ENCODE results near the gene CMC1.
"Not testable (repeated sequence)": the region's sequence is repeated elsewhere in the genome, so short reads cannot be mapped to it uniquely, and the experiment has no call there.

Gene CMC1

DNA sequence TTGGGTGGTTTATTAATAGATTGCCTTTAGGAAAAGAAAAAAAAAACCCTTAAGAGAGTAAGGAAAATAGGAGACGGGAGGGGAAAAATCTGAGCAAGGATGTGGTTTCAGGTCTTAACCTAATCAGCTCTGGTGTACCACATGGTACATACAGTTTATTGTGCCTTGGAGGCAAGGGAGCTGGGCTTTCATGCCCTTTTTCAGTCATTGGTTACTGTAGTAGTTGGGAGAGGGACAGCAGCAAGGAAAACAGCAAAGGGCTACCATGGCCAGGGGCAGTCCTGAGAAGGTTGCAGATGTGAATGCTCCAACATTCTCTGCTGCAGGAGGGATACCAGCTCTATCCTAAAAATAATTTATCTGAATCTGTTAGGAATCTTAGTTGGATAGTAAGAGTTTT is 5.9 kb downstream of the CMC1 start:
- DNase-seq, result no peak

DNA sequence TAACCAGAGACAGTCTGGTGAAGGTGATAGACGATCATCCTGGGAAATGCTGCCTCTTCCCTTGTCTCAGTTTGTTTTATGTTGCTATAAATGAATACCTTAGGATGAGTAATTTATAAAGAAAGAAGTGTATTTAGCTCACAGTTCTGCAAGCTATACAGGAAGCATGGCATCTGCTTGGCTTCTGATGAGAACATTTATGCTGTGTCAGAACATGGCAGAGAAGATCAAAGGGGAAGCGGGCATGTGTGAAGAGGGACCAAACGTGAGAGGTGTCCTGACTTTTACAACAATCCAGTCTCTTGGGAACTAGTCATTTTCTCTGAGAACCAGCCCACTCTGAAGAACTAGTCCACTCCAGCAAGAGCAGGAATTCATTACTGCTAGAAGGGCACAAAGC is 9.6 kb downstream of the CMC1 start:
- DNase-seq, result peak in 1 of 2 donors; percentile 13

DNA sequence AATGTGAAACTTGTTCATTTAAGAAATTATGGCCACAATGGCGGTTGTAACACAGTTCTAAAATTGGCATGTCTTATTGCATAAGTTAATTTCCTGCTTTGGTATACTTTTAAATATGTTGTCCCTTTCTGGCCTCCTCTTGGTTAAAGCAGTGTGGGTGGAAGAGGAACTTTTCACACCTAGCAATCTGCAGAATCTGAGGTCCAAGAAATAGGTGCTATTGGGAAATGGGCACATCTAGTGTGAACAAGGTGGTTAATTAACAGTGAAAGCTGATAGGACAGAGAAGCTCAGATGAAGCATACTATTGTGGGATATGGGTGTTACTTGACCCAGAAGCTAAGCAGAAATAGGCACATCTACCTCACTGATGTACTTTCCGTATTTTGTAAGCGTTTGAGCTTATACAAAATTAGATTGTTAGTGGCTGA is 10.6 kb downstream of the CMC1 start:
- peak; percentile 17 to 70 for DNase-seq

DNA sequence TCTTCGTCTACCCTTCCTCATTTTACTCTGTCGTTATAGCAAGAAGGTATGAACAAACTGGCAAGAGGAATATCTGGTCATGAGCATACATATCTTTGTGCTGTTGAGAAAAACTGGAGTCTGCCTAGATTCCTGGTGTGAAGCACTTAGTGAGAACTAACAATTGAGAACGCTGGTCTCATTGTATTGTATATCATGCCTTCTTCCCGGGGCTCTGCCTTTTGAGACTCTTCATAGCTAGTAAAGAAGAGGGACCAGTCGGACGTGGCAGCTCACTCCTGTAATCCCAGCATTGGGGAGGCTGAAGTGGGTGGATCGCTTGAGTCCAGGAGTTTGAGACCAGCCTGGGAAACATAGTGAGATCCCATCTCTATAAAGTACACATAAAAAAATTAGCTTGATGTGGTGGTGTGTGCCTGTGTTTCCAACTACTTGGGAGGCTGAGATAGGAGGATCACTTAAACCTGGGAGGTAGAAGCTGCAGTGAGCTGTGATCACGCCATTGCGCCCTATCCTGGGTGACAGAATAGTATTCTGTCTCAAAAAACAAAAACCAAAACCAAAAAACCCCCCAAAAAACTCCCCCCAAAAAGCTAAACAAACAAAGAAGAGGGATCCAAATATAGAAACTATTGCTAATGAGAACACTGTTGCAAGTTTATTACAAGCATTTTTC is 11.8 kb downstream of the CMC1 start:
- no peak for DNase-seq

DNA sequence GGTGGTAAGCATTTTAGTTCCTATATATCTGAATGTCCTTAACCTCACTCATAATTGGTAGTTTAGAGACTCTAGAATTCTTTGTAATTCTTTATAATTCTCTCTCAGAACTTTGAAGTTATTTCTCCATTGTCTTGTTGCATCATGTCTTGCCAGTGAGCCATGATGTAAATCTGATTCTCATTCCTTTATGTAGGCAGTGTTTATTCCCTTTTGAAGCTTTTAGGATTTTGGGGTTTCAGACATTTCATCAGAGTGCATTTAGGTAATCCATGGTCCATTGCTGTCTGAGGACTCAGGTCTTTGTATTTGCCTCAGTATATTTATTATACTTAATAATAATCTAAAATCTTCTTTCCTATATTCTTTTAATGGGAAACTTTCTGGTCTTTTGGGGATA is 20.6 kb downstream of the CMC1 start:
- DNase-seq, result no peak

DNA sequence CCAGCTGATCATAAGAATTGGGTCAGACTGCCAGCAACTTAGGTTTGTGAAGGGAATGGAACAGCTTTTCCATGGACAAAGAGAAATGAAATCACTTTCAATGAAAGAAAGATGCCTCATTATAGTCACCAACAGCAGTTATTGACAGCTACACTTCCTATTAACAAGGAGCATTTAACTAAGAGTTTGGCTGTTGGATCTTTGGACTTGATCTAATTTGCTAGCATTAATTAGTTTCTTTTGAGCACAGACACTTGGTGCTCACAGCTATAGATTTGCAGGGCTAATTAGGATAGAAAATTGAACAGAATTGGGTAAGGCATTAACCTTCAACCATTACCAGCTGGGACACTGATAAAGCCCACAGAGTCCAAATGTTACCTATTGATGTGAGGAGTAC is 24.2 kb downstream of the CMC1 start:
- DNase-seq, result no peak

DNA sequence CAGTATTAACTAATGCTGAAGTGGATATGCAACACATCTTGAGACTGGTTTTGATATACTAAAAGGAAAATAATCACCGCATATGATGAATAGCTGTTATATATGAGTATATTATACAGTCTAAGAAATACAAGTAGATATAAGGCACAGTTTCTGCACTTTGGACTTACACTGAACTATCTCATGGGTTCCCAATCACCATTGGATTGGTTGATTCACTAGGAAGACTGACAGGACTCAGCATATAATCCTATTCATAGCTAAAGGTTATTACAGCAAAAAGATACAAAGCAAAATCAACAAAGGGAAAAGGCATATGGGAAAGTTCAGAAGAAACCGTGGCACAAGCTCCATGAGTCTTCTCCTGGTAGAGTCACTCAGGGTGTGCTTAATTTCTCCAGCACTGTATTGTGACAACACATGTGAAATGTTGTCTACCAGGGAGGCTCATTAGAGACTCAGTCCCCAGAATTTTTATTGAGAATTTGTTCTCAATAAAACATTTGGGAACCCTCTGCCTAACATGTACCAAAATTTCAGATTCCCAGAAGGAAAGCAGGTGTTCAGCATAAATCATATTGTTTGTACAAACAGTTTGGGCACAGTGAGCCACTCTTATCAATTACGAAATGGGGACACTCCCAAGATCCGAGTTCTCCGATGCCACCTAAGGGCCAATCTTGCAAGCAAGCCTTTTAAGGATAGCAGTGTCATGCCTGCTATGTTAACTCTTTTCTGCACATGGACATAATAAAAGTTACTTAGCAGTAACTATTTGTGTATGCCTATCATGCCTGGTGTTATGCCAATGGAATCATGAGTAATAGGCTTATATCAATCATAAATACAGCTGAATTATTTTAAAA is 26.8 kb downstream of the CMC1 start:
- no peak for DNase-seq

DNA sequence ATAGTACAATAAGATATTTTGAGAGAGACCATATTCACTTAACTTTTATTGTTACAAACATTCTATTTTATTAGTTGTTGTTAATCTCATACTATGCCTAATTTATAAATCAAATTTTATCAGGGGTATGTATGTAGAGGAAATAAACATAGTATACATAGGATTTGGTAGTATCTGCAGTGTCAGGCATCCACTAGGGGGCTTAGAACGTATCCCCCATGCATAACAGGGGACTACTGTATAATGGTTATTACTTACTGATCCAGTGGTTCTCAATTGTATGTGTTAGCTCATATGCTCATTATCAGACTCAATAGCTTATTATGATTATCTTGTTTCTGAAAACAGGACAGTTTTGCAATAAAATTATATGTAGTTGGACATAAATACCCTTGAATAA is 27.6 kb downstream of the CMC1 start:
- no peak for DNase-seq

DNA sequence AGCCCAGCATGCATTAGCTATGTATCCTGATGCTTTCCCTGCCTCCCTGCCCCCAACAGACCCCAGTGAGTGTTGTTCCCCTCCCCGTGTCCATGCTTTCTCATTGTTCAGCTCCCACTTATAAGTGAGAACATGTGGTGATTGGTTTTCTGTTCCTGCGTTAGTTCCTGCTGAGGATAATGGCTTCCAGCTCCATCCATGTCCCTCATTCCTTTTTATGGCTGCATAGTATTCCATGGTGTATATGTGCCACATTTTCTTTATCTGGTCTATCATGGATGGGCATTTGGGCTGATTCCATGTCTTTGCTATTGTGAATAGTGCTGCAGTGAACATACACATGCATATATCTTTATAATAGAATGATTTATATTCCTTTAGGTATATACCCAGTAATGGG is 28.5 kb downstream of the CMC1 start:
- not testable (repeated sequence) for DNase-seq

DNA sequence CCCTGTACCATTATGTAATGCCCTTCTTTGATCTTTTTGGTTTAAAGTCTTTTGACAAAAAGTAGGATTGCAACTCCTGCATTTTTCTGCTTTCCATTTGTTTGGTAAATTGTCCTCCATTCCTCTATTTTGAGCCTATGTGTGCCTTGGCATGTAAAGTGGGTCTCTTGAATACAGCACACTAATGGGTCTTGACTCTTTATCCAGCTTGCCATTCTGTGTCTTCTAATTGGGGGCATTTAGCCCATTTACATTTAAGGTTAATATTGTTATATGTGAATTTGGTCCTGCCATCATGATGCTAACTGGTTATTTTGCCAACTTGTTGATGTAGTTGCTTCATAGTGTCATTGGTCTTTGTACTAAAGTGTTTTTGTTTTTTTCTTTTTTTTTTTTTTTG is 32.4 kb downstream of the CMC1 start:
- no peak for DNase-seq

DNA sequence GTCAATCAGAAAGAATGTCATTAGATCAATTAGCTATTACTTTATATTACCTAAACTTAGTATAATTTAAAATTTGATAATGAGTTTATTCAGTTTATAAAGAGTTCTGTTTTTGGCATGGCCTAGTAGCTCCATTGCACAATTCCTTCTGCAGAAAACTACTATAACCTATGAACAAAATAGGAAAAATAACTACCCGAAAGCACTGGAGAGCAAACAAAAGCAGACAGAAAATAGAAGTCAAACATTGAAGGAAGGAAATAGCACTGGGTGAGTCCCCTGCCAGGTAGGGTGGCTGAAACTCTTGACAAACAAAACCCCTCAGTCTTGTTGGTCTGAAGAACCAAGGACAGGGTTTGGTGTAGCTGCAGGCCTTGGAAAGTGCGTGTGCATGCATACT is 37.5 kb downstream of the CMC1 start:
- DNase-seq, result no peak

DNA sequence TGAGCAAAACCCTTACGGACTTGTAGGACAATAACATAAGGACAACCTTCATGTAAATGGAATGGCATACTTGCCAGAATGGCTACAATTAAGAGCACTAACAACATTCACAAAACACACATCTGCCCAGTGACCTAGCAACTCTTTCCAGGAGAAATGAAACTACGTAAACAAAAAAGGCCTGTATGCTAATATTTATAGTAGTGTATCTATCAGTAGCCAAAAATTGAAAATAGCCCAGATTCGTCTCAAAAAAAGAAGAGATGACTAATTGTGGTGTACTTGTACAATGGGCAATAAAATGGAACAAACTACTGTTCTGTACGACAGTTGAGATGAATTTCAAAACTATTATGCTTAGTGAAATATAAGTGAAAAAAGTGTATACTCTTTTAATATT is 38.4 kb downstream of the CMC1 start:
- no peak for DNase-seq

DNA sequence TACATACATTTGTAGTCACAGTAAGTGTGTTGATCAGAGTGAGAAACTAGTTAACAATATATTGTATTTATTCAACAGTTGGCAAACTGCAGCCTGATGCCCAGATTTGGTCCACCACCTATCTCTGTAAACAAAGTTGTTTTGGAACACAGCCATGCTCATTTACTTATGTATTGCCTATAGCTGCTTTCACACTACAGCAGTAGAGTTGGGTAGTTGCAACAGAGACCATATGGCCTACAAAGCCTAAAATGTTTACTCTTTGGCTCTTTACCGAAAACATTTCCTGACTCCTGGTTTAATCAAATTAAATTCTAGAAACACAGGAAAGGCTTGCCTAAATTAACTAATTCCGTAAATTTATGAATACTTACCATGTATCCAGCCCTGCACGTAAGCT is 39.4 kb downstream of the CMC1 start:
- DNase-seq, result no peak

DNA sequence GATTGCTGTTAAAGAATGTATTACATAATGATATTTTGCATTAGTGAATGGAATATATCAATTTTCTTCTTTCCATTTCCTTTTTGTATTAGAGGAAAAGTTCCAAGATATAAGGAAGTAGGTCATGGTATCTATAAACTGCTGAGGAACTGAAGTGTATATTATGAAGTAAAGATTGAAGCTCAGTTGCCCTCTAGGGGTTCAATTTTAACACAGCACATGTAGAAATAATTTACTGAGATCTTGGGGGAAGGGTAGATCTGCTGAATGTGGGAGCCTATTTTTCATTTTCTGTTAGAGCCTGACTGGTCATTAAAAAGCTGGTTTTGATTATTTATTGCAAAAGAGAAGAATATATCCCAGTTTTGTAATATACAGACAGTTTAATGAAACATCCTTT is 45.2 kb downstream of the CMC1 start:
- DNase-seq, result peak in 1 of 2 donors; percentile 56

DNA sequence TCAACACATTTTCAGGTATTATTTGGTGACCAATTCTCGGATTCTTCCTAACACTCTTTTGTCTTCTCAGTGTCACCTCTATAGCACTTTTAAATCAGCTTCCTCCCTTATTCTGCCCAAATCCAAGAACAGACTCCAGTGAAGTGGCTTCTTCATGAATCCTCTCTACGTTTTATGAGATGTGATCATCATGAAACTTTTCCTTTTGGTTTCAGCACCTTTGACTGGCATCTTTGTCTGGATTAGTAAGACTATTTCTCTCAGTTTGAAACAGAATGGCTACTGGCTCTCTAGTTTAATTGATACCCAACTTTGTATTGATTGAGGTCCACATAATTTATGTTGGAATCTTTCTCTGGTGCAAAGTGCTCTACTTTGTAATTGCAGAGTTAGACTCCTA is 45.6 kb downstream of the CMC1 start:
- no peak for DNase-seq

DNA sequence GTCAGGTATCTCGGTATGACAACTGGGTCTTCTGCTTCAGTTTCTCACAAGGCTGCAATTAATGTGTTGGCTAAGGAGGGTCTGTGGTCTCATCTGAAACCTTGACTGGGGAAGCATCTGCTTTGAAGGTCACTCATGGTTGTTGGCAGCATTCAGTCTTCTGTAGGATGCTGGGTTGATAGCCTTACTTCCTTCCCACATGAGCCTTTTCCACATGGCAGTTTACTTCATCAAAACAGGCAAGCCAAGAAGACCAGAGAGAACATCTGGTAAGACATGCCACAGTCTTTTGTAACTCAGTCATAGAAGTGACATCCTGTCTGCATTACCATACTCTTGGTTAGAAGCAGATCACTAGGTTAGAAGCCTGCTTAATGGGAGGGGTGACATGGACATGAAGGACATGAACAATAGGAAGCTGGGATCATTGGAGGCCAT is 49.5 kb downstream of the CMC1 start:
- DNase-seq, result no peak

DNA sequence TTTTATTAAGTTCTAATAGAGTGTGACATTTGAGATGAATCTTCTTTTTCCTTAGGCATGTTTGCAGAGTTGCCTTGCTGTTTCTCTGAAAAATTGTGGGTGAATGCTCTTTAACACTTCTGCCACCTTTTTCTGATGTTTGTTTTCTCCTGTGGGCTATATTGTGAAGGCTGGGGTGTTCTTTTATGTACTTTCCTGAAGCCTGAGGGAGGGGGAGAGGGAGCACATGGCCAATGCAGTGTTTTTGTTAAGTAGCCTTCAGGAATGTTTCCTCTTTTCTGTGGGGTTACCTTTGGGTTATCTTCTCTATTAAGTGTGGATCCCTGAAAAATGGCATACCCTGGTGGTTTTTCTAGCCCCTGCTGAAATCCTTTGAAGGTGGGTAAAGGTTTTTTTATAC is 50.2 kb downstream of the CMC1 start:
- no peak for DNase-seq

DNA sequence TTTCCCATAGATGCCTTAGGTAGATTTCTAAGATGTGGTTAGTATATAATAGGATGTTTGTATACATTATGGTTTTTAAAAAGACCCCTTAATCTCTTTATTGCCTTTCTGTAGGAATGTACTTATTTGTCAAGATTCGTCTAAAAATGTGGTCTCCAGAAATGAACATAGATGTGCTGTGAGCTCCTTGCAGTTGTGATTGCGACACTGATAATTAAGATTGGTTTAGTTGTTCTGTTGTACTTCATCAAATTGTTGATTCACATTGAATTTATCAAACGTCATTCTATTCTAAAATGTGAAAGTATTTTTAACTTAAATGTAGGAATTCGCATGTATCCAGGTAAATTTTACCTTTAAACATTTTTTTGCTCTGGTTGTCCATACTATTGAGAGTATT is 51.2 kb downstream of the CMC1 start:
- no peak for DNase-seq

DNA sequence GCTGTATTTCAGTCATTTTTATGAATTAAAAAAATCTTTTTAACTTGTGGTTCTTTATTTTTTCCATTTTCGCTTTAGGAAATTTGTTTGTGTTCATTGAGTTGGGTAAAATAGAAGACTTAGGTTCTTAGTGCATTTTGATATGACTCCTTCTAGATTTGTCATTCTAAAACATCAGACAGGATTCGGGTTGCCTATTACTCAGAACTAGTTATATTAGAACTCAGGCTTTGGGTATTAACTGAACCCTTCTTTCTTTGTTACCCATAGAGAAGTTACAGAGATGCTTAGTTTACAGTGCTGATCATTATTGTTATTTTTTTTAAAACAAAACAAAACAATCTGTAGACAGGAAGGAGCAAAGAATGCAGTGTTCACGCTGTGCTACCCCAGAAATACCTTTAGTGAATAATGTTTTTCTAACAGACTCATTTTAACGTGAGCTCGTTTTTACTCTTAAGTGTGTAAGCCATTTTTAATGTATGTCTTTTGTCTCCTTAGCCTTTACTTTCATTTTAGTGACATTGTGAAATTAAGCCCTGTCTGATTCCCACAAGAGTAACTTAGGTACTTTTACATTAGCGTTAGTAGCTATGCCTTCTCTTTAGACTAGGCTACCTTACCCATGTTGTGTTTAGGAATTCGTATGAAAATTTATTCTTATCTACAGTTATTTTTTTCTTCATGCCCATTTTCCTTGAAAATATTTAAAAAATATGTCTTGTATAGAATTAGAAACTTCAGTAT is 53.4 kb downstream of the CMC1 start:
- DNase-seq, result peak in 1 of 2 donors; percentile 22

DNA sequence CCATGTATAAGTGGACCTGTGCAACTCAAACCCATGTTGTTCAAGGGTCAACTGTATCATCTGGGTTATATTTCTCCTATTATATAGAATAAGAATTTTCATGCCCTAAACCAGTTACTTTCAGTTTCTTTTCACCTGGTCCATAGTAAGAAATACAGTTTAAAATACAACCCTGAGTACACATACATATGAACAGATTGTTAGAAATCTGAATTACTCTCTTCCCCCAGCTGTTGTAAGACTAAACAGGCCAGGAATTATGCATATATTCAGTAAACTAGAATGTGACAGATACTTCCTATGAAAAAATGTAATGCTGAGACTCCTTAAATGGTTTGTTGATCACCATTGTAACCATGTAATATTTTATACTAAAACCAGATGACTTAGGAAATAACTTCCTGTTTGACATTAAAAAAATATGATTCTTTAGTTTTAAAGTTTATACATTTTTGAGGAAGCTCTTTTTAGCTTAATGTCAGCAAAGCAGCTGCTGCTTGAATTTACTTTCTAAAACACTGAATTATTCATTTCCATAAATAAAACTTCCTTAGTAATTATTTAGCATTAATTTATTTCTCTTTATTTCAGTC is 54.6 kb downstream of the CMC1 start:
- DNase-seq, result no peak

DNA sequence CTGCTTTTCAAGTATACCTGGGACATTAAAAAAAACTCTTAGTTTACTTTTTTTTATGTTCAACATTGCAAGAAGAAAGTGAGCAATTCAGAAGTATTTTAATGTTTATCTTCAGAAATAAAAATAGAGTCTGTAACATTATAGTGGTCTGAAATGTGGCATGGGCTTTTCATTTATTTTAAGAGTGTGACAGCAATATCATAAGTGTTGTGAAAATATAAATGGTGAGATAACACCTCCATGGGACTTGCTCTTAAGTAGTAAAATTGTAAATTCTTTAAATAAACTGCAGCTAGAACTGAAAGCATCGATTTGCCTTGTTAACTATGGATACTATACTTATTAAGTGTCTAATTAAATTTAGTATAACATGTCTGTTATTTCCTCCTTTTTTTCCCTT is 58.3 kb downstream of the CMC1 start:
- no peak for DNase-seq

DNA sequence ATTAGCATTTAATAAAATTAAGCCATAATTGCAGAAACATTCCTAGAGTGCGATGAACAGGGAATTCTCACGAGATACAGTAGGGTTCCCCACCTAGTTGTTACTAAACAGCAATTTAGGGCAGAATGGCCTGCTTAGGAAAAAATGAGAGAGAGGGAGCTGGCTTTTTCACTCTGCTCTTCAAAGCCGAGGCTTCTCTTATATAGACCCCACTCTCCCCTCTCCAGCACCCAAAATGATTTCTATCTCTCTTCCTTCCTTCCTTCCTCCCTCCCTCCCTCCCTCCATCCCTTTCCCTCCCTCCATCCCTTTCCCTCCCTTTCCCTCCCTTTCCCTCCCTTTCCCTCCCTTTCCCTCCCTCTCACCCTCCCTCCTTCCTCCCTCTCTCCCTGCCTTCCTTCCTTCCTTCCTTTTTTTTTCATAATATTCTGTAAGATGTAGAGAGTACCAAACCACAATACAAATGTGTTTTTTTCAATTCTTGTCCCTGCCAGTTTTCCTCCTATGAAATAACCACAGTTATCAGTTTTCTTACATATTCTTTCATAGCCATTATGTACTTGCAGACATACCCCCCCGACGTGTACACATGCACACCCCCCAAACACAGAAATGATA is 59.0 kb downstream of the CMC1 start:
- no peak for DNase-seq

DNA sequence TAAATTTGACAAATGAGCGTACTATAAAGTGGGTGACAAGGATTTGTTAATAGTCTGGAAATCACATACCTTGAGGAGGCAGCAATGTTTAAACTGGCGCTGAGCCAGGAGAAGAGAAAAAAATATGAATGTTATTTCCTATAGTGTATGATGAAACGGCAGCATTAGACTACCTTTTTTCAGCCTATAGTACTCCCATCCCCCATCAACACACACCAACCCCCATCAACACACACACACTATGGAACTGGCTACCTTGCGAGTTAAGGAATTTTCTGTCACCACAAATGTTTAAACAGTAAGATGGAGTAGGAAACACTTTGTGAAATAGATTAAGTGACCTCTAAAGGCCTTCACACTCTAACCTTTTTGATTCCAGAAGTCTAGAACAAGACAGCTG is 60.3 kb downstream of the CMC1 start:
- DNase-seq, result no peak
